ENCODE measurements around the gene GFPT2.

GFPT2 gene

DNA sequence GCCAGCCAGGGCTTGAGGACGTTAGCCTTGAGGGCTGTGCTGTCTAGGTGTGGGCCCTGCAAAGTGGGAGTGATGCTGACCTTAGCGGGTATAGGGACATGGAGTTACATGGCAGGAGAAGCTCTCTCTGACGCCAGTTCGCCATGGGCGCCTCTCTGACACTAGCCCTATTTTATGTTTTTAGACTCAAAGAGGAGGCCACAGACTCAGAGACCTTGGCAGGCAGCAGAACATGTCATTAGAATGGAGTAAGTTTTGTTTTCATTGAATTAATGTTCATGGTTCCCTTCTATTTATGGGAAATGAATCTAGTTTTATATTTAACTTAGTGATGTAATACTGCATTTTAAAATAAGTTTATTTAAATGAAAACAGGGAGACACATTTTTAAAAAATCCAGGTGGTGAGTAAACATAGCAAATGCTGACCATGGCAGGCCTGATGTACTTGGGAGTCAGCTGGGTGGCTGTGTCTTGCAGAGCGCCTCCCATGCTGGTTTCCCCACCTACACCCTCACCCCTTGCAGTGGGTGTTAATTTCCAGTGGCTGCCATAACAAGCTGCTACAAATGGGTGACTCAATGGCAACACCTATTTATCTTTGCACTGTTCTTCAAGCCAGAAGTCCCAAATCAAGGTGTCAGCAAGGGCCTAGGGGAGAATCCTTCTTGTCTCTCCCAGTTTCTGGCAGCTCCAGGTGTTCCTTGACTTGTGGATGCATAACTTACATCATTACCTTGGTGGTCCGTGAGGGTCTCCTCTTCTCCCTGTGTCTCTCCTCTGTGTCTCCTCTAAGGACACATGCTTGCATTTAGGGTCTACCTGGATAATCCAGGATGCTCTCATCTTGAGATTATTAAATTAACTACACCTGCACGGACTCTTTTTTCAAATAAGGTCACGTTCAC is 25.6 kb upstream of the GFPT2 start:
- DNase-seq (ENCODE audit: low read depth) = no peak

DNA sequence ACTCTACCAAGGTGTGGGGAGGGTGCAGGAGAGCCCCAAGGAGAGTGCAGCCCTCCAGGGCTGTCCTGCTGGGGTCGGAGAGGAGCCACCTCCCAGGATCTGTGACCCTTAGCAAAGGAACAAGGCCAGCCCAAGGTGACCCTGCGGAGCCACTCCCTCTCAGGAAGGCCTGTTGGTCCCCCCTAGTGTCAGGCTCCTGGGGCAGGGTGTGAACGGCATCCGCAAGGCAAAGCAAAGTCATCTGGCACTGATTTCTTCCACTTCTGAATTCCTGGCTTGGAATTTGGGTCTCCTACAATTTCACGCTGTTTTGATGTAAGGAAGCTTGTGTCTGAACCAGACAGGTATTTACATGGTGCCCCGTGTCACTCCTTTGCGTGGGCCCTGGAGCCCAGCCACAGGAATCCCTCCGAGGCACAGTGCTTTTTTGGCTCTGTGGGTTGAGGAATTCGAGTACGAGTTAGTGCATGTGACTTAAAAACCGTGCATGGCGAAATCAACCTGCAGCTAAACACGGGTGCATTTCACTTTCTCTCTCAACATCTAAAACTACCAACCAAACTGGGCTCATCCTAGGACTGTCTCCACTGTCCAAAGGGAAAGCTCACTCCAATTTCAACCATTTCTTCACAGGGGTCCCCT is 24.5 kb upstream of the GFPT2 start:
- DNase-seq (ENCODE audit: low read depth) = no peak

DNA sequence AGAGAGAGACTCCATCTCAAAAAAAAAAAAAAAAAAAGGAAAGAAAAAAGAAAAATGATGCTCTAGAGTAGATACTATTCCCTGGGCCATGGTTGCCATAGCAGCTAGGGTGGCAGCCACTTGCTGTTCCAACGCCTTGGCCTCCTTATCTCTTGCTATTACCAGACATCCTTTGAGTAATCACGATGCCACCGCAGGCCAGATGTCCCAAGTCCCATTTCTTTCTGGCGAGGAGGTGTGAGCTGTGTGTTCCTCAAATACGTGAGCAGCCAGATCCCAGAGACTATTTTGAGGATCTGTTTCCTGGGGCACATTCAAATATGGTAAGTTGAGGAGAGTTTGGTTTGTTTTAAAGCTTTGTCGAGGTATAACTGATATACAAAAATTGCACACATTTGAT is 23.4 kb upstream of the GFPT2 start:
- DNase-seq (ENCODE audit: low read depth) = no peak

DNA sequence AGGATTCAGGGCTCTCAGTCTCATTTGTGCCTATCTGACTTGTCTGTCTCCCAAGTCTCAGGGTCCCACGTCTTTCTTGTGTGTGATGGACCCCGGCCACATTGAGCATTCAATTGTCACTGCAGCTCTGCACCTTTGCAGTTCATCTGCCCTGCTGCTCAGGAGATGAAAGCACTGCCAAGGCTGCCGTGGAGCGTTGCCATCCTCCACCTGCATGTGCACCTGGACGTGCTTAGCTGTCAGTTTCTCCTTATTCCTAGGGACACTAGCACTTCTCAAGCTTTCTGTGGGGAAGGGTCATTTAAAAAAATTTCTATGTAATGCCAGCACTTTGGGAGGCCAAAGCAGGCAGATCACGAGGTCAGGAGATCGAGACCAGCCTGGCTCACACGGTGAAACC is 22.8 kb upstream of the GFPT2 start:
- no peak for DNase-seq (ENCODE audit: low read depth)

DNA sequence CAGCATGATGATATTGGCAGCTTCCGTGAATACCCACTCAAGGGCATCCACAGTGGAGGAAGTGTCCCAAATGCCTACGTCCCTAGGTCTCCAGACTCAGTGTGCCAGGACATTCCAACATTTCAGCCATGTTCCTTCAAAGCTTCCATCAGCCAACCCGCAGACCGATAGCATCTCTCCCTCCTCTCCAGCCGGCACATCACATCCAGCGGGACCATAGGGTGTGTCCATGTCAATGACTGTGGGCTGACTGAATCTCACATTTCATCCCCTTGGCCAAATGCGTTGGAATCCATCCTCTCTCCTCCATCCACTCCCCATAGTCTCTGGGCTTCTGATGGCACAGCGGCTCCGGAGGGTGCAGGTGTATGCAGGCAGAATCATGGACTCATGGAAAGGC is 22.2 kb upstream of the GFPT2 start:
- no peak for DNase-seq (ENCODE audit: low read depth)

DNA sequence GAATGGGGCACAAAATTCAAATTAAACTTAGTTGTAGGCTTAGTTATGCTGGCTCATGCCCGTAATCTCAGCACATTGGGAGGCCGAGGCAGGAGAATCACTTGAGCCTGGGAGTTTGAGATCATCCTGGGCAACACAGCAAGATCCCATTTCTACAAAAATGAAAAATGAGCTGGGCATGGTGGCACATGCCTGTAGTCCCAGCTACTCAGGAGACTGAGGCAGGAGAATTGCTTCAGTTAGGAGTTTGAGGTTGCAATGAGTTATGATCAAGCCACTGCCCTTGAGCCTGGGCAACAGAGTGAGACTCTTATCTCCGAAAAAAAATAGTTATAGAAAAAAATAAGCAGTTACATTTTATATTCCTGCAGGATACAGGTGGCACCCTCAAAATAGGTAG is 20.7 kb upstream of the GFPT2 start:
- no peak for DNase-seq (ENCODE audit: low read depth)

DNA sequence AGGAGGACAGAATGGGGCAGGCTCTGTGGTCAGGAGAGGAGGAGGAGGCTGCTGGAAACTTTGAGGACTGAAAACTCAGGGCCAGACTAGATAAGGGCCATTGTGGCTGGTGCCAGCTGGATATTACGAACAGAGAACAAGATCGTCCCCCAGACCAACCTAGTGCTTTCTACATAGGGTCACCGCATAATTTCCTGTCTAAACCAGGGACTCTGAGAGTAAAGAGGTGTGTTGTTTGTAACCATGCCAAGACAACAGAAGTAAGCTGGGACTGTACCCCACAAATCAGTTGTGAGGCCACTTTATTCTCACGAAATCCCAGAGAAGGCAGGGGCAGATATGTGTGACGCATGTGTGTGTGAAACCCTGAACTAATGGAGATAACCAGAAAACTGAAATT is 20.3 kb upstream of the GFPT2 start:
- no peak for DNase-seq (ENCODE audit: low read depth)

DNA sequence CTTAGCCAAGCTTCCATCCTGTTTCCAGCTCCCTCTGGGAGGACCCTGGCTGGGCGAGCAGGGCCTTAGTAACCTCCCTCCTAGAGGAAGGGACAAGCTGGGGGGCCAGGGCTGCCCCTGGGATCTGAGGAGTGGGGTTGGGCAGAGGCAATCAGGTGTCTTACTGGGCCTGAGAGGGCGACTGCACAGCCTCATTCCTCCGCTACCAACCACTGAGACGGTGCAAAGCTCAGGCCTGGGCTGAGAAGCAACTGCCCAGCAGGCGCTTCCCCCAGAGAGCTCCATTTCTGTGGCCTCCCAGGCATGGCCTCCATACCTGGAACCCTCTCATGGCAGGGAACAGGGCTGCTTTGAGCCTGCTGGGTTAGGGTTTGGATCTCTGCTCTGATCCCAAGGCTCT is 18.8 kb upstream of the GFPT2 start:
- DNase-seq (ENCODE audit: low read depth) = no peak

DNA sequence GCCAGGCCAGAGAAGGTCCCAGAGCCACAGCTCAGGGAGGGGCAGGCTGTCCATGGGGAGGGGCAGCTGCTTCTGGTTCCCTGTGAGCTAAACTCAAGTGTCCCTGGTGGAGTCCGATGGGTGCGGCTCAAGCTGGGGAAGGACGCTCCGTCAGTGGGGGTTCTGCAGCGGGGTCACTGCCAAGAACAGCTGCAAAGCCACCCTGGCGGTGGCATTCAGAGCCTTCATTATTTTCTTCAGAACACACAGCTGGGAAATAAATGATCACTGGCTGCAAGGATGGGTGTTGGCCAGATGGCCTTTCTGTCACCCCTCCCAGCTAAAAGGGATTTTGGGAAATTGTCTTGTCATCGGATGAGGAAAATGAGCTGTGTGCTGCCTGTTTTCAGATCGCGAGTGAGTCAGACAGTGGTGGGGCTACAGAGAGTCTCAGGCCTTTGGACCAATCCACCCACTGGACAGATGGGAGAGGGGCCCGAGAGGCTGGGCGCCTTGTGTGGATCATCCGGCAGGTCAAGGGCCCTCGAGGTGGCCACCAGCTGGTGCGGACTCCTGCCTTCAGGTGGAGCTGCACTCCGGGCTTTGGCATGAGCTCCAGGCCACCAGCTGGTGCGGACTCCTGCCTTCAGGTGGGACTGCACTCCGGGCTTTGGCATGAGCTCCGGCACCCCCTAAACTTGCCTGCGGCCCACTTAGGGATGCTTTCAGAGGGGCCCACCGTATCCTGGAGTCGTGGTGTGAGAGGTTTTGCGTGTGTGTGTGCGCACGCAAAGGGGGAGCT is 17.9 kb upstream of the GFPT2 start:
- DNase-seq (ENCODE audit: low read depth) = no peak

DNA sequence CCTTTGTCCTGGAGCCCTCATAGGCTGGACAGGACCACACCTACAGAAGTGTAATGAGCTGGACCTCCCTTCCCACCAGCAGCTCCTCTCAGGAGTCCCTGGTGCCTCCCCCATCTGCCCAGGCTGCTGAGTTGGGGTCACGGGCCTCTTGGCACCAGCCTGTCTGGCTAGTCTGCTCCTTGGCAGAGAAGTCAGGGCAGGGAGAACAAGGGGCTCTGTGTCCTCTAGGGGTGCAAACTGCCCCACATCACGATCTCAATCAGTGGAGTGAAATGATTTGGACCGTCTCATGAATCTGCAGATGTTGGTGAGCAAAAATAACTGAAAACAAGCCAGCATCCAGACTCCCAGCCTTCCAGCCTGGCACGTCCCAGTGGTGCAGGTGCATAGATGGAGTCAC is 14.9 kb upstream of the GFPT2 start:
- DNase-seq (ENCODE audit: low read depth) = no peak

DNA sequence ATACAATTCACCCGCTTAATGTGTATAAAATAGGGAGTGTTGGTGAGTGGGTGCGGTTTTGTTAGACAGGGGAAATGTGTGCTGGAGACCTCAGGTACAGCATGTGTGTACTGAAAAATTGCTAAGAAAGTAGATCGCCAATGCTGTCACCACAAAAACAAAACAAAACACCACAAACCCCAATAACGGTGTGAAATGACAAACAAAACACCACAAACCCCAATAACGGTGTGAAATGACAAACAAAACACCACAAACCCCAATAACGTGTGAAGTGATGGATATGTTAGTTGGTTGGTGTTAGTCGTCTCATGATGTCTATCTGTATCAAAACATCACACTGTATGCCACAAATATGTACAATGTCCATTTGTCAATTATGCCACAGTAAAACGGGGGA is 14.2 kb upstream of the GFPT2 start:
- no peak for DNase-seq (ENCODE audit: low read depth)

DNA sequence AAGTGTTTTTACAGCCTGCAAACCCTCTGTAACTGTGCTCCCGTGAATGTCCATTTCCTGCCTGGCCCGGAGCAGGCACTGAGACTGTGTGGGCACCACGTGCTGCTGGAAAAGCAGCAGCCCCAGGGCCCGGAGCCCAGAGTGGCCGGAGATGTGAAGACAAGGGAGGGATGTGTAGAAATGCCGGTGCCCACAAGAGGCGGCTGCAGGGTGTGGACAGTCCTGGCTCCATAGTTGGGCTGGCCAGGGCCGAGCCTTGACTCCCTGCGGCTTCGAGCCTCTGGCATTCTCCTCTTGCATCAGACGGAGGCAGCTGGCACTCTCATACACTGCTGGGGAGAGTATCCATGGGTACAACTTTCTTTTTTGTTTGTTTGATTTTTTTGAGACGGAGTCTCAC is 13.2 kb upstream of the GFPT2 start:
- DNase-seq (ENCODE audit: low read depth) = no peak

DNA sequence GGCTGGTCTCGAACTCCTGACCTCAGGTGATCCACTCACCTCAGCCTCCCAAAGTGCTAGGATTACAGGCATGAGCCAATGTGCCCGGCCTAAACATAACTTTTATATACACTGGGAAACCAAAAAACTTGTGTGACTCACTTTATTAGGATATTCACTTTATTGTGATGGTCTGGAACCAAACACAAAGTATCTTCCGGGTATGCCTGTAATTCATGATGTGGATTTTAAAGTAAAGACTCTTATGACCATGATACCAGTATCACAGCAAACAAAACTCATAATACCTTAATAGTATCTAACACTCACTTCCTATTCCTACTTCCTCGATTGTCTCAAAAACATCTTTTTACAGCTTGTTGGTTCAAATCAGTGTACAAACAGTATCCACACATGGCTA is 12.7 kb upstream of the GFPT2 start:
- DNase-seq (ENCODE audit: low read depth) = no peak

DNA sequence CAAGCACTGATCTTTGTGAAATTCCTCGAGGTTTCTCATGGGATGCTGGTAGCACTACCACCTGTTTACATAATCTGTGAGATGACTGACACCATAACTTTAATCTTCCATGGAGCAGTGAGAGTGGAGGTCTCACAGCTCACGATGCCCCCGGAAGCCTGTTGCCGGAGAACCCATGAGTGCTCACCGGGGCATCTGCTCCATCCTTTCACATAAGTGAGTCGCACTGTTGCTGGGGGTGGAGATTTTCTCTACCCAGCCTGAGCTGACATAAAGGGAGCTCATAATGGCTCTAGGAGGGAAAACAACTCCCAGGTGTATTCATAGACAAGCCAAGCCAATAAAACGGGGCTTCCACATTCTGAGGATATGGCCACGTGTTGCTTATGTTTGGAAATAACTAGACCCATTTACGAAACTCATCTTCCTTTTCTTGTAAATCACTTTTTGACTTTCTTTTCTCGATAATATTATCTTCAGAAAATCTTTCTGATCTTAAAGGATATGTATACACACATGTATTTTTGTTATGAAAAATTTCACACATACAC is 11.2 kb upstream of the GFPT2 start:
- no peak for DNase-seq (ENCODE audit: low read depth)

DNA sequence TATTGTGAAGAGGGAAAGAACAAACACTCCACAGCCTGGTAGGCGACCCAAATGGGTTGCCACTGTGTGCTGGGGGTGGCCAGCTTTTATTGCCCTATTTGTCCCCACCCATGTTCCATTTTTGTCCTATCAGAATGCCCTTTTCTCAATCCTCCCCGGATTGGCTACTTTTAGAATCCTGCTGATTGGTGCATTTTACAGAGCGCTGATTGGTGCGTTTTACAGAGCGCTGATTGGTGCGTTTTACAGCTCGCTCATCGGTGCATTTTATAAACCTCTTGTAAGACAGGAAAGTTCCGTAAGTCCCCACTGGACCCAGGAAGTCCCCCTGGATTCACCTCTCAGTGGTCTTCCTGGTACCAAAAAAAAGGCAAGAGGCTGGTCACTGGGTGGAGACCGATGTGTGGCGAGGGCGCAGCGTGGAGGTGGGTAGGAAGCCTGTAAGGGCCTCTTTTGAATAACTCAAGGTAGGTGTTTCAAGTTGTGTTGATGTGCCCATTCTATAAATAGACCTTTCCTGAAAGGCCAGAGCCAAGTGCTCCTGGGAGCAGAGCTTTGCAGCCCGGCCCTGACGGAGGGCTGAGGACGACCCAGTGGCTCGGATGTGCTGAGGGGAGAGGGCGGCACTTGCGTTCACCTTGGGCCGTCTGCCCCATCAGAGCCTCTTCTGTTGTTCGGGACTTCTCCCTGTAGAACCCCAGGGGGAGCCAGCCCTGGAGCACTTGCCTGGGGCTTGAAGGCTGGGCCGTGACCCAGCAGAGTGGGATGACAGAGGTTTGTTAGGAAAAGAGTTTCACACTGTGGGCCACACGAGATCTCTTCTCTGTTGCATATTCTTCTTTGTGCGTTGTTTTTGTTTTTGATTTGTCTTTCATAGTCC is 7.2 kb upstream of the GFPT2 start:
- DNase-seq (ENCODE audit: low read depth) = no peak

DNA sequence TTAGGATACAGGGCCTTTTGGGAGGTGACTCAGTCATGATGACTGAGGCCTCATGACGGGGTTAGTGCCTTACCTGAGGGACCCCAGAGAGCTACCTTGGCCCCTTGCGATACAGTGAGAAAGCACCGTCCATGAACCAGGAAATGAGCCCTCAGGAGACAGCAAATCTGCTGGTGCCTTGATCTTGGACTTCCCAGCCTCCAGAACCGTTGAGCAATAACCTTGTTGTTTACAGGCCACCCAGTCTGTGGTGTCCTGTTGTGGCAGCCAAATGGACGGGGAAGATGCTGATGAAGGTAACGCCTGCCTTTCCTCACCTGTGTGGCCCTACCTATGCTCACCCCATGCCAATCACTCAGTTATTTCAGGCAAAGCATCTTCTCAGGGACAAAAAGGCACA is 5.6 kb upstream of the GFPT2 start:
- no peak for DNase-seq (ENCODE audit: low read depth)

DNA sequence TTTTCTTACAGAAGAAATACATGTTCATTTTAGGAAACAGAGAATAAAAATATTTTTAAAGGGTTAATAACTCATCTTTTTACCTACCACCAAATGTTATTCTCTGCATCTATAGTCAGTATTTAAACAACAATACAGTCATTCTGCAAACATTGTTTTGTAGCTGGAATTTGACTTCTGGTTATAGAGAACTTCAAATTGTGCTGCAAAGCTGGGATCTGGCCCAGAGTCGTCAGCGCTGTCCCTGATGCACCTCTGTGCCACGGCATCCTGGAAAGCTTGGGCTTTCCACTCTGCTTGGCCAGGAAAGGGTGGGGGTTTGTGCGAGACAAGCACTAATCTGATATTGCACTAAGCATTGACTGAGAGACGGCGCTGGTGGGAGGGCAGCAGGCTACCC is 5.0 kb upstream of the GFPT2 start:
- DNase-seq (ENCODE audit: low read depth) = no peak

DNA sequence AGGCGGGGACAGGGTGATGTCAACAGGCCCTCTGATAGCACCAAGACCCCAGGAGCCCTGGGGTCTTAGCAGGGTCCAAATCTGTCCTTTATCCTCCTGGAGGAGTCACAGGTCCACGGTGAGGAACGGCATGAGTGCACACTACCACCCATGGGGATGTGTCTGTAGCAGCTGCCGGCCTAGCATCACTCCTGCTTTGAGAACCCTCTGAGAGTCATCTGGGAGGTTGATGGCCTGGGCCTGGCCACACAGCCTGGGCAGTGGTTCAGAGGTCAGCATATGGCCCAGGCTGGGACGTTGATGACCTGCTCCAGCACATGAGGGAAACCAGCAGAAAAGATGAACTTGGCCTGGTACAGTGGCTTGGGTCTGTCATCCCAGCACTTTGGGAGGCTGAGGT is 1.8 kb upstream of the GFPT2 start:
- DNase-seq (ENCODE audit: low read depth) = no peak

DNA sequence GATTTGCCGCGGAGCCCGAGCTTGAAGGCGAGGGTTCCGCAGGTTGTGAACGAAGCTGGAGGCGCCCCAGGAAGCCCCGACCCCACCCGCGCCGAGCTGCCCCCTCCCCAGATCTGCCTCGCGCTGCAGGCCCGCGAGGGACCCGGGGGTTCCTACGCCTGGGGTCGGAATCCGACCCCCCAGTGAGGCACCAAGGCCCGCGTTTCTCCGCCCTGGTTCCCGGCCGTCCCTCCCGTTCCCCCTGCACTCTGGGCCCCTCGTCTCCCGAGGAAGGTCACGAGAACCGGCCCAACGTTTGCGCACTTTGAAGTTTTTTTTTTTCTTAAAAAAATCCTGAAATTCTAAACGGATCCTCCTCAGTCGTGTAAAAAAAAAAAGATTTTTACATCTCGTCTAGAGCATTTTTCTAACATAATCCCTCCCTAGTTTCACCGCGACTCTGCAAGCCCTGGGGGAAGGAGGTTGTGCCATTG is 880 bp upstream of the GFPT2 start:
- no peak for DNase-seq (ENCODE audit: low read depth)

DNA sequence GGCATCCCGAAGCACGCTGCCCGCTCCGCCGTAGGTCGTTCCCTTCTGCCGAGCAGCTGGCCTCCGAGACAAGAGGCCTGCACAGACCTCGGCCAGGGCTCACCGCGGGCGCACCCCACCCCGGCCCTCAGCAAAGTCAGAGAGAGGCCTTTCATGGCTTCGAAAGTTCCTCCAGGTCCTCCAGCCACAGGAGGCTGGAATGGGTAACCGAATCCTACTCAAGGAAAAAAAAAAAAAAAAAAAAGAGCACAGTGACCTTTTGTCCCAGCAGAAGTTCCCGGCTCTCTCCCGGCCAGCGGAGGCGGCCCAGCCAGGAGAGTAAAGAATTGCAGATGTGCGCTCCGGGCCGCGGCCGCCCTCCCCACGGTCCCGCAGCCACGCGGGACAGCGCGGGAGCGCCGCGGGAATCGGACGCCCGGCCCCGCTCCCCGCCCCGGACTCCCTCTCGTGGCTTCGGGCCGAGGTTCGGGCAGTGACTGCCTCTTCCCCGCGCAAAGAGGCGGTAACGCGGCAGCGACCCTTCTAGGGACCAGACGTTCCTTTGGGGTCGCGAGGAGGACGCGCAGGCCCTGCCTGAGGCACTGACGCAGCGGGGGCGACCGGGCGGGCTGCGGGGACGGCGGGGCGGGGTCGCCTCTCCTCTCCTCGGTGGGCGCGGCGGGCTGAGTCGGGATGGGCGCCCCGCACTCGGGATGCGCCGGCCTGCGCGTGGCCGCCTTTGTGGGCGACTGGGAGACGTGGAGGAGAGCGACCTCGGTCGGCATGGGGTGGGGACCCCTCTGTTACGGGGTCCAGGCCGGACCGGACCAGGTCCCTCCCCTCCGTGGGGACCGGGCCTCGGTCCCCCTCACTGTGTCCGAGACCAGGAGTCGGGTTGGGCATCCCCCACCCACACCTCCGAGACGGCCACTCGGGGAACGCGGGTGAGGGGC is 754 bp downstream of the GFPT2 start:
- no peak for DNase-seq (ENCODE audit: low read depth)

Measured in activated T-cell treated with anti-CD3 and anti-CD28 coated beads for 24 hours (primary cell).